NCI-H2227 (cell line): Measurements from ENCODE around the gene DBP.
"Not testable (repeated sequence)": the region's sequence is repeated elsewhere in the genome, so short reads cannot be mapped to it uniquely, and the experiment has no call there.

Source experiments
- DNase-seq: peaks from one replicate; lab custom pipeline; 2025; ENCODE audit not compliant: unreplicated experiment; lab: John Stamatoyannopoulos, UW

The DBP gene

DNA sequence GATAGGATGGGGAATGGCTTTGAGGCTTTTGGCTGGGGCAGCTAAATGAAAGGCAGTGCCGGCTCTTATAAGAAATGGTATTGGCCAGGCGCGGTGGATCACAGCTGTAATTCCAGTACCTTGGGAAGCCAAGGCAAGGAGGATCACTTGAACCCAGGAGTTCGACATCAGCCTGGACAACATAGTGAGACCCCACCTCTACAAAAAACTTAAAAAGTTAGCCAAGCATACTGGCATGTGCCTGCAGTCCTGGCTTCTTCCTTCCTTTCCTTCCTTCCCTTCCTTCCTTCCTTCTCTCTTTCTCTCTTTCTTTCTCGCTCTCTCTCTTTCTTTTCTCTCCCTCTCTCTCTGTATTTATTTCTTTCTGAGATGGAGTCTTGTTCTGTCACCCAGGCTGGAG is 5.7 kb upstream of the DBP start:
- no peak for DNase-seq

DNA sequence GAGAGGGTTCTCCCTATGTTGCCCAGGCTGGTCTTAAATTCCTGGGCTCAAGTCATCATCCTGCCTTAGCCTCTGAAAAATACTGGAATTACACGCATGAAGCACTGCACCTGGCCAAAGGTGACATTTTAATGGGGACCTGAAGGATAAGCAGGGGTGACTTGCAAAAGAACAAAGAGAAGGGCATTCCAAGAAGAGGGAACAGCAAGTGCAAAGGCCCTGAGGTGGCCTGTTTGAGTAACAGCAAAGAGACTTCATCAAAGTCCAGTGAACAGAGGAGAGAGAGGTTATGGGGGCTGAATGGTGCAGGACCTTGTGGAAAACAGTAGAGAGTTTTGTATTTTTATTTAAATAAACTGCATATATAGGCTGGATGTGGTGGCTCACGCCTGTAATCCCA is 4.7 kb upstream of the DBP start:
- DNase-seq, result no peak

DNA sequence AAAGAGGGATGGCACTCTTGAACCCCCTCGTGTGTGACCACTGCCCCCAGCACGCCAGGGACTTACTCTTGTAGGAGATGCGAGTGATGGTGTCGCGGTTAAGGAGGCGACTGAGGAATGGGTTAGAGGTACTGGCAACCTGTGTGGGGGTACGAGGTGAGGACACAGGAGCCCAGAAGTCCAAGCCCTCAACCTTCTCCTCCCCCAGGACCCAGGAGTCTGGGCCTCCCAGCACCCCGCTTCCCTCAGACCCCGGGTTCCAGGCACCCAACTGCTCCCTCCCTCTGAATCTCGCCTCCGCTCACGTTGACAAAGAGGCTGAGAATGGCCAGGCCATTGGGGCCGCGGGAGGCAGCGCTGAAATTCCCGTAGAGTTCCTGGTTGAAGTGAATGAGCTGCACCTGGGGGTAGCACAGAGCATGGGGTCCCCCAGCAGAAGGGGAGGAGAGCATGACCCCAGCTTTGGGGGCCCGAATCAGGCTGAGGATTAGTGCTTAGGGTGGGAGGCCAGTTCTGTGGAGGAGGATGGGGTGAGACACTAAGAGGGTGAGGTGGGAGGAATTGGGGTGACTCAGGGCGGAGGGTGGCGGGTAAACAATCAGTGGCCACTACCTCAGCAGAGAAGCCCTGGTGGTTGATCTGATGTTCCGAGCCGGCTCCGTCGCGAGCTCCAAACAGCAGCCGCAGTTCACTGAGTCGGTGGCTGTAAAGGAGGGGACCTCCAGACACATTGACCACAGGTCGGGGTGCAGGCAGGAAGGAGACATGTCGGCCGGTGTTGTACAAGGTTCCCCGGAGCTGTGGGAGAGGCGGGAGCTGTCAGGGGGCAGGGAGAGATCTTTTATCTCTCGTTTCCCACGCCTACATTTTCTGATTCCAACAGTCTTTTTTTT is 2.5 kb upstream of the DBP start:
- DNase-seq, result no peak

GRCh38 chr19:48638831-48639381 is 1.7 kb upstream of the DBP start:
- no peak for DNase-seq

DNA sequence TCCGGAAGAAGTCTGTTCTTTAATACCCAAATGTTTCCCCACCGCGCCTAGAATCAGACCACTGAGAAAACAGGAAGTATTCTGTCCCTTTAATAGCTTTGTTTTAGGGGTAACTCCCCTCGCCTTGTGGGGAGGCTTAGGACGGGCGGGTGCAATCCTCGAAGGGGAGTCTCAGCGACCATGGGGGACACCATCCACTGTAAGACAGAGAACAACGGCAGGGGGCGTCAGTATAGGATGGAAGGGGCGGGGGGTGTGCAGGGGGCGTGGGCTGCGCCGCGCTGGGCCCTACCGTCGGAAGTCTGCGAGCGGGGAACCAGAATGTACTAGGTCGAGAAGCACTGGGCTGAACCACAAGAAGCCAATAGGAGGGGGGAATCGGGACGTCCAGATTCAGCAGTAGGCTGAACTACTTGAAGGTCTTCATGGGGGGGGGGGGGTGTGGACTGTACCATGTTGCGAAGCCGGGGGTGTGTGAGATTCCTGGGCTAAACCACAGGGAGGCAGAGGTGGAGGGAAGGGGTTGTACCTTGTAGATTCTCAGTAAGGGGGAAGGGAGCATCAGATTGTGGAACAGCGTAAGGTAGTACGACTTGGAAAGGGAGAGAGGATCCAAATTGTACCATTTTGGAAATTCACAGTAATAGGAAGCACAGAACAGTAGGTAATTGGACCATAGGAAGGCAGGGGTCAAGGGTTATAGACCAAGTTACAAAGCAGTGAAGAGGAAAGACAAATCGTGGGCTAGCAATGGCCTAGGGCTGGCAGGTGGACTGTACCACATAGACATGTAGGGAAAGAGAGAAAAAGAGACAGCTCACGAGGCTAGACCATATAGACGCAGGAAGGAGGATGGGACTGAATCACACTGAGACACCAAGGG is 1.0 kb upstream of the DBP start:
- peak; percentile 84 for DNase-seq

- peak; percentile 98 for DNase-seq
Observed at GRCh38 chr19:48637449-48637947, 319 bp upstream of the DBP start.

- peak; percentile 39 for DNase-seq
Observed at GRCh38 chr19:48635966-48636858, 967 bp downstream of the DBP start.

DNA sequence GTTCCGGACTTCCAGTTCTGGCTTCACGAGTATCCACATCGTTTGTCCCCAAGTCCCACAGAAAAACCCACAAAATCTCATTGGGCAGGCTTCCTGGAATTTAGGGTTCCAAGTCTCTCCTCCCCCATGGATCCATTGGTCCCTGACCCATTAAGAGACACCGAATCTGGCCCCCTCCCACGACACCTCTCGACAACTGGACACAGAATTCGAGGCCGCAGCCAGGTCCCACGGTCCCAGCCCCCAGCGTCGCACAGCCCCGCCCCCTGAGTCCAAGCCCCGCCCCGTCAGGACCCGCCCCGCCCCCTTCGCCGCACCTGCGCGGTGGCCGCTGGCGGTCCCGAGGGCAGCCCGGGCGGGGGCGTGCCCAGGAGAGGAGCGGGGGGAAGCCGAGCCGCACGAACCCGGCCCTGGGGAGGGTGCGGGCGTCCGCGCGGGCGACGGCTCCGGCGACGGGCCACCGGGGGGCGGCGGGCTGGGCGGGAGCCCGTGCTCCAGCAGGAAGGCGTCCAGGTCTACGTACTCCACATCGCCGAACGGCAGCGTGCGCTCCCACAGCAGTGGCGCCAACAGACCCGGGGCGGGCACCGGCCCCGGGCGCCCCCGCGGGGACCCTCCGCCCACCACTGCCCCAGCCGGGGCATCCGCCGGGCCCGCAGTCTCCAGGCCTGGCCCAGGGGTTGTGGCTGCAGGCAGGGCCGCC is 1.8 kb downstream of the DBP start:
- DNase-seq, result peak; percentile 78

DNA sequence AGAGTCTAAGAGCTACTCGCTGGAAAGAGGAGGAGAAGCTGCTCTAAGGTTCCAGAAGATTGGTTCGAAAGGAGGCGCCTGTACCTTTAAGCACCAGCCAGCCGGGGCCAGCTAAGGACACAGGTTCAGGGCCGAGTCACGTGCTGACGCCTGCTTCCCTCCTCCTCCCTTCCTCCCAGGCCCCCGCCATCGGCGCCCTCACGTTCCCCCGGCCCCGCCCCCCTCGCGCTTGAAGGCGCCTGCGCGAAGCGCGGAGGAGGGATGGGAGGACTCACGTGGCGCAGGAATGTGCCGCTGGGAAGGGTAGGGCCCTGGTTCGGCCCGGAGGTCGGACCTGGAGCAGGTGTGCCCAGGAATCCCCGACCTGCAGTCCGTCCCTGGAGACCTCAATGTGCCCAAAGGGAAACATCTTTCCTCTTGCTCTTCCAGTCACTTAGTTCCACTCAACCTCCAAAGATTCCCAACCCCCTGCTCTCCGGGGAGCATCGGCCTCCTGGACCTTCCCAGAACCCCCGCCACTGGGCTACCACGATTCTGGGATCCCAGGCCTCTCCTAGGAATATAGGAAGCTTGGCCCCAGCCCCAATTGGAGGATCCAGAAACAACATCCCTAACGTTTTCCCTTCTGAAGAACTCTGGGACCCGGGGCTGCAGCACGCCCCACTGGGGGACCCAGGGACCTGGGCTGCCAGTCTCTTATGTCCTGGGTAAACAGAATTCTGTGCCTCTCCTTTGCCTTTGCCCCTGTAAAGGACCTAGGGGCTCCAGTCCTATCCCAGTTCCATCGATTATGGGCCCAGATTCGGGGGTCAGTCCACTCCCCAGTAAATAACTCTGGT is 2.5 kb downstream of the DBP start:
- DNase-seq, result peak; percentile 94

GRCh38 chr19:48634036-48634342 is 3.2 kb downstream of the DBP start:
- no peak for DNase-seq

DNA sequence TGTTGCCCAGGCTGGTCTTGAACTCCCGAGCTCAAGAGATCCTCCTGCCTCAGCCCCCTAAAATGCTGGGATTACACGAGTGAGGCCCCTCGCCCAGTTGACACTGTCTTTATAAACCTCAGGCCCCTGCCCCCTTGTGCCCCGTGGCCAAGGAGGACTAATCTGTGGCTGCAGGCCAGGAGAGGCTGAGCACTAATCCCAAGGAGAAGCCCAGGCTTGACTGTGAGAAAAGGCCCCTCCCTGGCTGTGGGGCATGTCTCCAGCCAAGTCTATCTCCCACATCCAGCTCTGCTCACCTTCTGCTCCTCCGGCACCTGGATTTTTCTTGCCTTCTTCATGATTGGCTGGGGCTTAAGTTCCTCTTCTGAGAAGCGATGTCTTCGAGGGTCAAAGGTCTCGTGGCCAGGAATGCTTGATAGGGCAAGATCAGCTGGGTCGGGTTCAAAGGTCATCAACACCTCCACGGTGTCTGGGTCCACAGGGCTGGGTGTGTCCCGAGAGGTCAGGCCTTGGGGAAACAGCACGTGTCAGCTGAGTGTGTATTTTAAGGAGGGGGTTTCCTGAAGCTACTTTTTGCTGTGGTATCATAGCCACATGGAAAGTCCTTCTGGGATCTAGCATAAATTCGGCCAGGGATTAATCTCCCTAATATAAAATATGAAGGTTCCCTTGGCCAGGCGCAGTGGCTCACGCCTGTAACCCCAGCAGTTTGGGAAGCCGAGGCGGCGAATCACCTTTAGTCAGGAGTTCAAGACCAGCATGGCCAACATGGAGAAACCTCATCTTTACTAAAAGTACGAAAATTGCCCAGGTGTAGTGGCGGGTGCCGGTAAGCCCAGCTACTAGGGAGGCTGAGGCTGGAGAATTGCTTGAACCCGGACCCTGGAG is 3.8 kb downstream of the DBP start:
- DNase-seq, result no peak

DNA sequence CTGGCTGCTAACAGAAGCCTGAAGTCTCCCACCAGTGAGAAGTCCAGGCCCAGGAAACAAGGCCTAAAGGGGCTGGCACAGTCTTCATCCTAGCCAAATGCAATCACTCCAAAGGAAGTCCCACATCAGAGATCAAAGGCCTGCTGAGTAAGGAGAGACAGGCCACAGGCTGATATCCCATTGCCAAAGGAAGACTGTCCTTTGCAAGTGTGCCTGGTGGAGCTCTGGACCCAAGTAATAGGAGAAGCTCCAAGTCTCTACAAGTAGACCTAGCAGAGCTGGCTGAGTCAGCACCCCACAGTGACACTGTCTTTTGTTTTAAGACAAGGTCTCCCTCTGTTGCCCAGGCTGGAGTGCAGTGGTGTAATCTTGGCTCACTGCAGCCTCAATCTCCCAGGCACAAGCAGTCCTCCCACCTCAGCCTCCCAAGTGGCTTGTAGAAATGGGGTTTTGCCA is 4.5 kb downstream of the DBP start:
- no peak for DNase-seq

DNA sequence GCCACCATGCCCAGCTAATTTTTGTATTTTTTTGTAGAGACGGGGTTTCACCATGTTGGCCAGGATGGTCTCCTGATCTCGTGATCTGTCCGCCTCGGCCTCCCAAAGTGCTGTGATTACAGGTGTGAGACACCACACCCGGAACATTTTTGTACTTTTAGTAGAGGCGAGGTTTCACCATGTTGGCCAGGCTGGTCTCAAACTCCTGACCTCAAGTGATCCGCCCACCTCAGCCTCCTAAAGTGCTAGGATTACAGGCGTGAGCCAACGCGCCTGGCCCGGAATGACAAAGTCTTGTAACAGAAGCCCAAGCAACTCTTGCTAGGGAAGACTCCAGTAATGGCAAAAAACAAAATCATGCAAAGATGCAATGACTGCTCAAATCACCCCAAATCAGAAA is 4.9 kb downstream of the DBP start:
- DNase-seq, result not testable (repeated sequence)

- DNase-seq, result peak; percentile 36
Observed at GRCh38 chr19:48631225-48631624, 6.0 kb downstream of the DBP start.

- DNase-seq, result no peak
Observed at GRCh38 chr19:48630296-48631063, 6.7 kb downstream of the DBP start.

GRCh38 chr19:48629599-48630295 is 7.4 kb downstream of the DBP start:
- no peak for DNase-seq

- DNase-seq, result no peak
Observed at GRCh38 chr19:48629297-48629598, 7.9 kb downstream of the DBP start.
